Measurements from ENCODE around the gene DCLK1.
"Not testable (repeated sequence)": the region's sequence is repeated elsewhere in the genome, so short reads cannot be mapped to it uniquely, and the experiment has no call there.

The DCLK1 gene

DNA sequence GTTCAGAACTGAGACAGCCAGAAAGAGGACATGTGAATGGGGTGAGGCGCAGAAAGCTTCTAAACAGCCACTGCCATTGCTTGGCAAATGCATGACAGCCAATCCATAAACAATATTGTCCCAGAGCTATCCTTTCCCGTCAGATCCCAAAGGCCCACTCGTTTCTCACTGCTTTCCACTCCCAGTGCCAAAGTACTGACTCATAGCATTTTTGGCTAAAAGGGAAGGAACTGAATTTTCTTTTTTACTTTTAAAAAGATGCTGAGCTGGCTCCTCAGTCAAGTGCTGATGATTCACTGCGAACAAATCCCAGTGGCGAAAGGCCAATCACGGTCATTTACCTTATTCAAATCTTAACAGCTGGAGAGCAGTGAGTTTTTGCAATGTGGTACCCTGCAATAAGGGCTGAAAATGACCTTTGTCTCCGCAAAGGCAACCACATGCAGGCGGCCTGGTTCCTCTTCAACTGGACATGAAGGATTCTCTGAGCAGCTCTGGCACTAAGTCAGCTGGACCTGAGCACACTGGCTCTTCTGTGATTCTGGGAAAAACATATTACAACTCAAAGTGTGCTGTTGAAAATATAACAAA lies 151.7 kb downstream of the DCLK1 start:
- CTCF ChIA-PET, result interaction anchor here (0.6 to 3.8 kb wide), 8 partner anchors 21 to 1771 kb away, joined by 3 to 35 read pairs (median 4); no protein-coding TSS in a partner anchor
- TF ChIP-seq, protein P1, sequence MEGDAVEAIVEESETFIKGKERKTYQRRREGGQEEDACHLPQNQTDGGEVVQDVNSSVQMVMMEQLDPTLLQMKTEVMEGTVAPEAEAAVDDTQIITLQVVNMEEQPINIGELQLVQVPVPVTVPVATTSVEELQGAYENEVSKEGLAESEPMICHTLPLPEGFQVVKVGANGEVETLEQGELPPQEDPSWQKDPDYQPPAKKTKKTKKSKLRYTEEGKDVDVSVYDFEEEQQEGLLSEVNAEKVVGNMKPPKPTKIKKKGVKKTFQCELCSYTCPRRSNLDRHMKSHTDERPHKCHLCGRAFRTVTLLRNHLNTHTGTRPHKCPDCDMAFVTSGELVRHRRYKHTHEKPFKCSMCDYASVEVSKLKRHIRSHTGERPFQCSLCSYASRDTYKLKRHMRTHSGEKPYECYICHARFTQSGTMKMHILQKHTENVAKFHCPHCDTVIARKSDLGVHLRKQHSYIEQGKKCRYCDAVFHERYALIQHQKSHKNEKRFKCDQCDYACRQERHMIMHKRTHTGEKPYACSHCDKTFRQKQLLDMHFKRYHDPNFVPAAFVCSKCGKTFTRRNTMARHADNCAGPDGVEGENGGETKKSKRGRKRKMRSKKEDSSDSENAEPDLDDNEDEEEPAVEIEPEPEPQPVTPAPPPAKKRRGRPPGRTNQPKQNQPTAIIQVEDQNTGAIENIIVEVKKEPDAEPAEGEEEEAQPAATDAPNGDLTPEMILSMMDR (conservative IDR thresholded peaks at IDR 0.05; ENCODE audit: low read depth), result no peak
- POLR2A ChIA-PET (ENCODE audit: low non-redundant PET), result interaction anchor here (0.5 kb wide), 1 partner anchor 294 kb away, joined by 3 read pairs; no protein-coding TSS in a partner anchor
- peak; percentile 70 for DNase-seq (ENCODE audit: low spot score)
- peak overlapping the region; percentile 69 for H3K27ac ChIP-seq

DNA sequence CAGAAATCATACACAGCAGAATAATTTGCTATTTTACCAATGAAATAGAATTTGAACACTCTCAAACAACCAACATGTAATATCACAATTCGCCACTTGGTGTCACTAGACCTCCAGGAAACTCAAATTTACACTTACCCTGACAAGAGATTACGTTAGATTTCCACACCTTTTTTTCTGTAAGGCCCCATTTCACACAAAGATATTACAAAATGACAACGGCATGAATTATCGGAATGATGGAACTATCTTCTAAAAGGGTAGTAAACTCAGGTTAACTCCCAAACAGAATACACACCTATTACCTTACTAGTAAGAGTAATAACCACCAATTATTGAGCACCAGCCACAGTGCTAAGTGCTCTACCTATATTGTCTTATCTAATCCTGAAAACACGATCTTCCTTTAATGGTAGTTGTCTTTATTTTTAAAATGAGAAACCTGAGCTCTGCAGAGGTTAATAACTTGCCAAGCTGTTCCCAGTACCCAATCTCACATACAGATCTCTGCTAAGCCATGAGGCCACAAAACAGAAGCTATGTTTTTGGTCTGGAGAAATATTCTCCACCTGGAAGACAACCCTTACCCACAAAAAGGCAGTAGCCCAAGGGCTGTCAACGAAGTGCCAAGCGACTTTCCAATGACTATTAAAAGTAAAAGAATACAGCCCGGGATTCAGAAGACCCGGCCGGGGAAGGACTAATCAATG lies 152.4 kb downstream of the DCLK1 start:
- peak; percentile 46 for DNase-seq (ENCODE audit: low spot score)
- TF ChIP-seq, protein P1 (conservative IDR thresholded peaks at IDR 0.05; ENCODE audit: low read depth), result peak; percentile 75
- CTCF ChIA-PET, result interaction anchor here (0.6 to 3.8 kb wide), 9 partner anchors 20 to 1772 kb away, joined by 3 to 35 read pairs (median 4); no protein-coding TSS in a partner anchor
- POLR2A ChIA-PET (ENCODE audit: low non-redundant PET), result interaction anchor here (0.5 kb wide), 1 partner anchor 294 kb away, joined by 3 read pairs; no protein-coding TSS in a partner anchor
- peak overlapping the region; percentile 69 for H3K27ac ChIP-seq

DNA sequence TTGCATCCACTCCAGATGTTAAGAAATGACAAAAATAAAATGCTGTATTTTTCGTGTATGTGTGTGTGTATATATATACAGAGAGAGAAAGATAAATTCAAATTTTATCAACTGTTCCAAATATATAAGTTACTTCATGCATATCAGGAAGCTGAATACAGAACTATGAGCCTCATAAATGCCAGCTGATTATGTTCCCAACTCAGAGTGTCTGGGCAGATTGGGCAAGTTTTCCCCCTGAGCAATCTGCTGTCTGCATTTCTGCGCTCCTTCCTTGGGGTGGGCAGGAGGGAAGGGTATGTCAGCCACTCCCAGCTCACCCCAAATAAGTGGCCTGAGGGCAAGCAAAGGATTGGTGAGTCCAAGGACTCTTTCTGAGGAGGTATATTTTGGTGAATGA lies 154.1 kb downstream of the DCLK1 start:
- POLR2A ChIA-PET (ENCODE audit: low non-redundant PET), result no interaction called here
- TF ChIP-seq, protein P1 (conservative IDR thresholded peaks at IDR 0.05; ENCODE audit: low read depth), result no peak
- CTCF ChIA-PET, result interaction anchor here (0.6 to 3.8 kb wide), 4 partner anchors 15 to 298 kb away, joined by 3 to 35 read pairs (median 4); no protein-coding TSS in a partner anchor
- H3K27ac ChIP-seq, result no peak overlapping the region
- DNase-seq (ENCODE audit: low spot score), result no peak

DNA sequence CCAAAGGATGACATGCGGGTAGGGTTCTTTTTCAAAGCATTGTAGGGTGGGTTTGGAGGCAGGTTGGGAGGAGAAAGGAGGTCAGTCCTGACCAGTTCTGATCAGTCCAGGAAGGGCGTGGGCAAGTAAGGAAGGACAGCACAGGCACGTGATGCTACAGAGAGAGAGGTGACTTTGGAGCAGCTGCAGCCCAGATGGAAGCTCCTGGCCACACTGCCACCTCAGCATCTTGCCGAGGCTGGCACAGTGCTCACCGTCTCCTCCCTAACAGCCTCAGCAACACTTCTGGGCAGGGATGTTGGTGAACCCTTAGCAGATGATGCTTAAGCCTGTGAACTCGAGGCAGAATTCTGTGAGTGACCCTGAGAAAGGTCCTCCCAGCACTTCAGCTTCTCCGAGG lies 155.1 kb downstream of the DCLK1 start:
- ChIA-PET CTCF (no interaction called here), POLR2A (ENCODE audit: low non-redundant PET) (no interaction called here)
- H3K27ac ChIP-seq, result no peak overlapping the region
- no peak for DNase-seq (ENCODE audit: low spot score)
- TF ChIP-seq, protein P1 (conservative IDR thresholded peaks at IDR 0.05; ENCODE audit: low read depth), result no peak

DNA sequence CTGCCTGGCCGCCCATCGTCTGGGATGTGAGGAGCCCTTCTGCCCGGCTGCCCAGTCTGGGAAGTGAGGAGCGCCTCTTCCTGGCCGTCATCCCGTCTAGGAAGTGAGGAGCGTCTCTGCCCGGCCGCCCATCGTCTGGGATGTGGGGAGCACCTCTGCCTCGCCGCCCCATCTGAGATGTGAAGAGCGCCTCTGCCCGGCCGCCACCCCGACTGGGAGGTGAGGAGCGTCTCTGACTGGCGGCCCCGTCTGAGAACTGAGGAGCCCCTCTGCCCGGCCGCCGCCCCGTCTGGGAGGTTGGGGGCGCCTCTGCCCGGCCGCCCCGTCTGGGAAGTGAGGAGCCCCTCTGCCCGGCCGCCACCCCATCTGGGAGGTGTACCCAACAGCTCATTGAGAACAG lies 164.2 kb downstream of the DCLK1 start:
- POLR2A ChIA-PET (ENCODE audit: low non-redundant PET); CTCF ChIA-PET; DNase-seq (ENCODE audit: low spot score); H3K27ac ChIP-seq: not testable (repeated sequence)

DNA sequence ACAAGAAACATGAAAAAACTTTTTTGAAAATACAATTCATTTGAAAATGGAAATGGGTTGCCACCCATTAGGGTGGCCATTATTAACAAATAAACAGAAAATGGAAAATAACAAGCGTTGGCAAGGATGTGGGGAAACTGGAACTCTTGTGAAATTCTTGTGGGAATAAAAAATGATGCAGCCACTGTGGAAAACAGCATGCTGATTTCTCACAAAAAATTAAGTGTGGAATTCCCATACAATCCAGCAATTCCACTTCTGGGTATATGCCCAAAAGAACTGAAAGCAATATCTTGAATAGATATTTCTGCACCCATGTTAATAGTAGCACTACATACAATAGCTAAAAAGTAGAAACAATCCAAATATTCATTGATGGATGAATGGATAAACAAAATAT lies 165.2 kb downstream of the DCLK1 start:
- TF ChIP-seq, protein P1 (conservative IDR thresholded peaks at IDR 0.05; ENCODE audit: low read depth), result no peak
- CTCF ChIA-PET, result no interaction called here
- H3K27ac ChIP-seq, result no peak overlapping the region
- DNase-seq (ENCODE audit: low spot score), result no peak
- POLR2A ChIA-PET (ENCODE audit: low non-redundant PET), result no interaction called here

Data from RWPE1 (cell line).